GM23338 (cell line): ENCODE measurements around the gene ABCA7. TPM values are rescaled to one million over a fixed set of nuclear protein-coding genes. Genes with fewer than 3 reads are reported as not detected.

ENCODE experiments used
- ATAC-seq: fragments of 200-7000 bp; cut with Tn5 transposase; 3 replicates; pipeline ENCODE4 v1.9.1; 2020
- DNase-seq: peaks from one replicate; pipeline ENCODE4 v3.0.0-alpha.2; 2015; ENCODE audit warnings: low spot score
- H2AFZ ChIP-seq: fragments of 200-600 bp; sonication (generic); 2 replicates; pipeline ENCODE4 v1.8.0; 2016; ENCODE audit warnings: antibody characterized with exemption, mild to moderate bottlenecking, moderate library complexity
- H3F3A ChIP-seq: fragments of 200-600 bp; sonication (generic); replicated peaks from 2 replicates; pipeline ENCODE4 v1.8.0; 2017; ENCODE audit warnings: antibody characterized with exemption, mixed run types, low read depth
- H3K27ac ChIP-seq: fragments of 200-600 bp; sonication (generic); 2 replicates; pipeline ENCODE4 v1.6.1; 2016; ENCODE audit warnings: low read depth
- H3K27me3 ChIP-seq: fragments of 200-600 bp; sonication (generic); 2 replicates; pipeline ENCODE4 v1.8.0; 2016; ENCODE audit warnings: mild to moderate bottlenecking, mixed run types, moderate library complexity; ENCODE audit not compliant: insufficient read depth
- H3K36me3 ChIP-seq: fragments of 200-600 bp; sonication (generic); 2 replicates; pipeline ENCODE4 v1.8.0; 2016; ENCODE audit warnings: mild to moderate bottlenecking; ENCODE audit not compliant: insufficient read depth
- H3K4me1 ChIP-seq: fragments of 200-600 bp; sonication (generic); 2 replicates; pipeline ENCODE4 v1.8.0; 2016; ENCODE audit warnings: mild to moderate bottlenecking, moderate library complexity; ENCODE audit not compliant: insufficient read depth
- H3K4me2 ChIP-seq: fragments of 200-600 bp; sonication (generic); 2 replicates; pipeline ENCODE4 v1.7.1; 2017; ENCODE audit warnings: mixed run types
- H3K4me3 ChIP-seq: fragments of 200-600 bp; sonication (generic); 2 replicates; pipeline ENCODE4 v1.6.1; 2016; ENCODE audit warnings: mixed run types
- H3K79me2 ChIP-seq: fragments of 200-600 bp; sonication (generic); replicated peaks from 2 replicates; pipeline ENCODE4 v1.8.0; 2017; ENCODE audit warnings: mild to moderate bottlenecking; ENCODE audit not compliant: insufficient read depth
- H3K9me2 ChIP-seq: fragments of 200-600 bp; sonication (generic); 2 replicates; pipeline ENCODE4 v1.8.0; 2017; ENCODE audit not compliant: insufficient read depth
- H4K20me1 ChIP-seq: fragments of 200-600 bp; sonication (generic); replicated peaks from 2 replicates; pipeline ENCODE4 v1.8.0; 2017; ENCODE audit warnings: mild to moderate bottlenecking; ENCODE audit not compliant: insufficient read depth
- H3K27ac Mint-ChIP-seq: 2 replicates; pipeline ENCODE4 v1.8.0; 2020; ENCODE audit warnings: inconsistent platforms, mild to moderate bottlenecking, moderate library complexity, mixed read lengths
- H3K27me3 Mint-ChIP-seq: 3 replicates; pipeline ENCODE4 v1.8.0; 2022; ENCODE audit warnings: low read depth, mild to moderate bottlenecking, moderate library complexity, mixed read lengths, inconsistent platforms; ENCODE audit not compliant: insufficient read depth, poor library complexity
- H3K36me3 Mint-ChIP-seq: 3 replicates; pipeline ENCODE4 v1.8.0; 2021; ENCODE audit warnings: low read depth, mild to moderate bottlenecking, inconsistent platforms, moderate library complexity, mixed read lengths
- H3K4me1 Mint-ChIP-seq: 3 replicates; pipeline ENCODE4 v1.8.0; 2020; ENCODE audit warnings: mild to moderate bottlenecking, inconsistent platforms, mixed read lengths
- H3K4me3 Mint-ChIP-seq: 3 replicates; pipeline ENCODE4 v1.8.0; 2021; ENCODE audit warnings: moderate library complexity, mild to moderate bottlenecking, inconsistent platforms, mixed read lengths
- H3K9me3 Mint-ChIP-seq: 3 replicates; pipeline ENCODE4 v1.8.0; 2020; ENCODE audit warnings: moderate library complexity, mild to moderate bottlenecking, inconsistent platforms, mixed read lengths
- CREB1 ChIP-seq: fragments of 250-450 bp; sonication (Bioruptor Pico); IDR thresholded peaks from 2 replicates; pipeline ENCODE4 v1.5.0; 2020; ENCODE audit warnings: low read depth, mild to moderate bottlenecking, moderate library complexity
- CTCF ChIP-seq, 2 experiments: fragments of 200-600 bp in 1 of 2; sonication (generic) in 1 of 2; conservative IDR thresholded peaks; 2 replicates each; pipeline versions ENCODE4 v1.5.1 to v1.6.1; 2016 to 2017; ENCODE audit warnings: antibody characterized with exemption in 2 of 2, low read depth in 2 of 2, mild to moderate bottlenecking in 2 of 2, moderate library complexity in 1 of 2
- ETS1 ChIP-seq: IDR thresholded peaks from 2 replicates; pipeline ENCODE4 v1.6.1; 2016; ENCODE audit warnings: antibody characterized with exemption
- EZH2 ChIP-seq: fragments of 200-600 bp; sonication (generic); IDR thresholded peaks from one replicate; pipeline ENCODE4 v1.8.0; 2017; ENCODE audit warnings: antibody characterized with exemption, mild to moderate bottlenecking, low read depth; ENCODE audit not compliant: unreplicated experiment
- EZH2phosphoT487 ChIP-seq: fragments of 200-600 bp; sonication (generic); IDR thresholded peaks from one replicate; pipeline ENCODE4 v1.8.1; 2018; ENCODE audit warnings: antibody characterized with exemption; ENCODE audit not compliant: unreplicated experiment
- NANOG ChIP-seq: IDR thresholded peaks from 2 replicates; pipeline ENCODE4 v1.6.1; 2016; ENCODE audit warnings: antibody characterized with exemption, borderline replicate concordance
- STAT1 ChIP-seq: IDR thresholded peaks from one replicate; pipeline ENCODE4 v1.6.1; 2016; ENCODE audit warnings: antibody characterized with exemption; ENCODE audit not compliant: unreplicated experiment
- ZNF114 ChIP-seq: fragments of 250-450 bp; sonication (Bioruptor Pico); IDR thresholded peaks from 2 replicates; pipeline ENCODE4 v1.5.0; 2020; ENCODE audit warnings: mild to moderate bottlenecking, moderate library complexity
- ZNF331 ChIP-seq: fragments of 250-450 bp; sonication (Bioruptor Pico); IDR thresholded peaks from 2 replicates; pipeline ENCODE4 v1.5.0; 2020; ENCODE audit warnings: low read depth, mild to moderate bottlenecking, moderate library complexity
- polyA plus RNA-seq: library from polyadenylated mRNA; unstranded; fragments of >200 nt; fragmentation: Nextera tagmentation; extraction: Ambion mirVana; gene quantifications from 2 replicates; pipeline ENCODE4 v1.2.1, GENCODE V29; 2016
- total RNA-seq: library from RNA; depleted of rRNA; stranded (reverse); fragments of >200 nt; shearing (Covaris generic); gene quantifications from 2 replicates; pipeline ENCODE4 v1.2.3, GENCODE V29; 2014

ABCA7 gene
- total and polyA plus RNA-seq, 2 experiments from 2014 or later, result 22.2 to 27.4 TPM

- Mint-ChIP-seq H3K36me3 (peaks cover 8% of the 10 kb centered on the region), H3K27me3 (peaks cover 45% of the 10 kb centered on the region), H3K27ac (no peak overlapping the region), H3K9me3 (peaks cover 5% of the 10 kb centered on the region; the same call in 1 of the 3 replicates), H3K4me1 (peaks cover 3% of the 10 kb centered on the region; the same call in 2 of the 3 replicates), H3K4me3 (no peak overlapping the region)
- no peak overlapping the region for H2AFZ ChIP-seq
- H3K36me3 ChIP-seq, result no peaks in the 10 kb centered on the region
- H3K4me1 ChIP-seq, result no peaks in the 10 kb centered on the region; the same call in 1 of the 2 replicates
- no peaks in the 10 kb centered on the region for H3K9me2 ChIP-seq
- 0 out of 2 replicates have a peak, but pooled peaks cover 6% of the 10 kb centered on the region for H3F3A ChIP-seq
- TF ChIP-seq CREB1 (CRISPR knock-in tag), result no peak
- TF ChIP-seq ZNF114 (CRISPR knock-in tag), result no peak
- no peak for TF ChIP-seq EZH2phosphoT487
- TF ChIP-seq STAT1, result no peak
- TF ChIP-seq NANOG, result no peak
- no peak for TF ChIP-seq ZNF331
- DNase-seq (no peak), ATAC-seq (no peak)
- H3K27me3 ChIP-seq, result peaks cover 30% of the 10 kb centered on the region
- H4K20me1 ChIP-seq, result 0 out of 2 replicates have a peak, but pooled peaks cover under 1% of the 10 kb centered on the region
- H3K4me2 ChIP-seq, result no peak overlapping the region
- no peak overlapping the region for H3K4me3 ChIP-seq
- no peak overlapping the region for H3K27ac ChIP-seq
- no peaks in the 10 kb centered on the region for H3K79me2 ChIP-seq
These were observed 36.6 kb upstream of the ABCA7 start for GRCh38 chr19:1003283-1003682.

- Histone ChIP-seq H3F3A (0 out of 2 replicates have a peak, but pooled peaks cover 4% of the 10 kb centered on the region), H3K36me3 (no peaks in the 10 kb centered on the region), H3K27ac (no peak overlapping the region), H4K20me1 (0 out of 2 replicates have a peak, but pooled peaks cover 4% of the 10 kb centered on the region), H3K9me2 (no peaks in the 10 kb centered on the region), H3K4me2 (no peak overlapping the region), H3K4me1 (no peaks in the 10 kb centered on the region; the same call in 1 of the 2 replicates), H3K4me3 (no peak overlapping the region), H2AFZ (no peak overlapping the region), H3K79me2 (no peaks in the 10 kb centered on the region), H3K27me3 (peaks cover 21% of the 10 kb centered on the region)
- peaks cover 8% of the 10 kb centered on the region for H3K36me3 Mint-ChIP-seq
- ATAC-seq, result no peak
- TF ChIP-seq CTCF (conservative IDR thresholded peaks at IDR 0.05; ENCODE audit: low read depth in 2 of 2) (no peak), ETS1 (no peak), CREB1 (CRISPR knock-in tag) (no peak), EZH2 (no peak), ZNF114 (CRISPR knock-in tag) (no peak), NANOG (no peak)
- peaks cover 5% of the 10 kb centered on the region; the same call in 1 of the 3 replicates for H3K9me3 Mint-ChIP-seq
- H3K27ac Mint-ChIP-seq, result no peak overlapping the region
- H3K4me1 Mint-ChIP-seq, result peaks cover 3% of the 10 kb centered on the region; the same call in 1 of the 3 replicates
- no peak overlapping the region for H3K4me3 Mint-ChIP-seq
- H3K27me3 Mint-ChIP-seq, result peaks cover 37% of the 10 kb centered on the region
- DNase-seq, result no peak
These were observed 35.6 kb upstream of the ABCA7 start for GRCh38 chr19:1004204-1004802.
